ENCODE measurements around the gene FAM240B.
A peak's percentile ranks its signal among the peaks of the same experiment; 100 is the strongest.

FAM240B gene

GRCh38 chr9:38720083-38720745, at the start of gene FAM240B:
FAM240B (minus strand) TSS chr9:38720133; CDS start chr9:38703999, 16,134 bp downstream.
- no peak for DNase-seq (ENCODE audit: low read depth in 1 of 2, low spot score in 1 of 2)
- in situ Hi-C loops (cut with HindIII; ENCODE audit: low pct_unique_long_range_greater_than_20kb, low sequenced_read_pairs), result no loop called here
- TF ChIP-seq JUND (IDR thresholded peaks at IDR 0.05; ENCODE audit: low read depth), result no peak

GRCh38 chr9:38768351-38768761, 48.4 kb upstream of the FAM240B start:
- TF ChIP-seq JUND (IDR thresholded peaks at IDR 0.05; ENCODE audit: low read depth), result no peak
- in situ Hi-C loops (cut with HindIII; ENCODE audit: low pct_unique_long_range_greater_than_20kb, low sequenced_read_pairs), result no loop called here

GRCh38 chr9:38765101-38765500, 45.2 kb upstream of the FAM240B start:
- in situ Hi-C loops (cut with HindIII; ENCODE audit: low pct_unique_long_range_greater_than_20kb, low sequenced_read_pairs), result no loop called here
- no peak for DNase-seq (ENCODE audit: low read depth in 1 of 2, low spot score in 1 of 2)
- TF ChIP-seq JUND (IDR thresholded peaks at IDR 0.05; ENCODE audit: low read depth), result no peak

More at GRCh38 chr9:38768351-38768761, 48.4 kb upstream of the FAM240B start:
- no peak for DNase-seq (ENCODE audit: low read depth in 1 of 2, low spot score in 1 of 2)

GRCh38 chr9:38761999-38762398, 42.1 kb upstream of the FAM240B start:
- in situ Hi-C loops (cut with HindIII; ENCODE audit: low pct_unique_long_range_greater_than_20kb, low sequenced_read_pairs), result no loop called here
- TF ChIP-seq JUND (IDR thresholded peaks at IDR 0.05; ENCODE audit: low read depth), result no peak
- no peak for DNase-seq (ENCODE audit: low read depth in 1 of 2, low spot score in 1 of 2)

- no peak for TF ChIP-seq JUND (IDR thresholded peaks at IDR 0.05; ENCODE audit: low read depth)
- DNase-seq (ENCODE audit: low read depth in 1 of 2, low spot score in 1 of 2), result no peak
- in situ Hi-C loops (cut with HindIII; ENCODE audit: low pct_unique_long_range_greater_than_20kb, low sequenced_read_pairs), result no loop called here
Measured at GRCh38 chr9:38761339-38761738, 41.4 kb upstream of the FAM240B start.

- in situ Hi-C loops (cut with HindIII; ENCODE audit: low pct_unique_long_range_greater_than_20kb, low sequenced_read_pairs), result no loop called here
- no peak for TF ChIP-seq JUND (IDR thresholded peaks at IDR 0.05; ENCODE audit: low read depth)
- DNase-seq (ENCODE audit: low read depth in 1 of 2, low spot score in 1 of 2), result no peak
Measured at GRCh38 chr9:38756702-38757101, 36.8 kb upstream of the FAM240B start.

GRCh38 chr9:38747941-38748340, 28.0 kb upstream of the FAM240B start:
- DNase-seq (ENCODE audit: low read depth in 1 of 2, low spot score in 1 of 2), result no peak
- TF ChIP-seq JUND (IDR thresholded peaks at IDR 0.05; ENCODE audit: low read depth), result no peak
- in situ Hi-C loops (cut with HindIII; ENCODE audit: low pct_unique_long_range_greater_than_20kb, low sequenced_read_pairs), result no loop called here

GRCh38 chr9:38747067-38747466, 27.1 kb upstream of the FAM240B start:
- in situ Hi-C loops (cut with HindIII; ENCODE audit: low pct_unique_long_range_greater_than_20kb, low sequenced_read_pairs), result no loop called here
- TF ChIP-seq JUND (IDR thresholded peaks at IDR 0.05; ENCODE audit: low read depth), result no peak
- DNase-seq (ENCODE audit: low read depth in 1 of 2, low spot score in 1 of 2), result peak in 1 of 2 experiments; percentile 13

GRCh38 chr9:38746303-38746702, 26.4 kb upstream of the FAM240B start:
- DNase-seq (ENCODE audit: low read depth in 1 of 2, low spot score in 1 of 2), result no peak
- in situ Hi-C loops (cut with HindIII; ENCODE audit: low pct_unique_long_range_greater_than_20kb, low sequenced_read_pairs), result no loop called here
- no peak for TF ChIP-seq JUND (IDR thresholded peaks at IDR 0.05; ENCODE audit: low read depth)

- no peak for DNase-seq (ENCODE audit: low read depth in 1 of 2, low spot score in 1 of 2)
- in situ Hi-C loops (cut with HindIII; ENCODE audit: low pct_unique_long_range_greater_than_20kb, low sequenced_read_pairs), result no loop called here
- TF ChIP-seq JUND (IDR thresholded peaks at IDR 0.05; ENCODE audit: low read depth), result no peak
Measured at GRCh38 chr9:38744484-38744883, 24.6 kb upstream of the FAM240B start.

- TF ChIP-seq JUND (IDR thresholded peaks at IDR 0.05; ENCODE audit: low read depth), result no peak
- in situ Hi-C loops (cut with HindIII; ENCODE audit: low pct_unique_long_range_greater_than_20kb, low sequenced_read_pairs), result no loop called here
- DNase-seq (ENCODE audit: low read depth in 1 of 2, low spot score in 1 of 2), result no peak
Measured at GRCh38 chr9:38737246-38737645, 17.3 kb upstream of the FAM240B start.

- no peak for DNase-seq (ENCODE audit: low read depth in 1 of 2, low spot score in 1 of 2)
- no peak for TF ChIP-seq JUND (IDR thresholded peaks at IDR 0.05; ENCODE audit: low read depth)
- in situ Hi-C loops (cut with HindIII; ENCODE audit: low pct_unique_long_range_greater_than_20kb, low sequenced_read_pairs), result no loop called here
Measured at GRCh38 chr9:38734831-38735230, 14.9 kb upstream of the FAM240B start.

GRCh38 chr9:38733503-38733902, 13.6 kb upstream of the FAM240B start:
- in situ Hi-C loops (cut with HindIII; ENCODE audit: low pct_unique_long_range_greater_than_20kb, low sequenced_read_pairs), result no loop called here
- no peak for DNase-seq (ENCODE audit: low read depth in 1 of 2, low spot score in 1 of 2)
- TF ChIP-seq JUND (IDR thresholded peaks at IDR 0.05; ENCODE audit: low read depth), result no peak

- no peak for DNase-seq (ENCODE audit: low read depth in 1 of 2, low spot score in 1 of 2)
- no peak for TF ChIP-seq JUND (IDR thresholded peaks at IDR 0.05; ENCODE audit: low read depth)
- in situ Hi-C loops (cut with HindIII; ENCODE audit: low pct_unique_long_range_greater_than_20kb, low sequenced_read_pairs), result no loop called here
Measured at GRCh38 chr9:38732885-38733284, 13.0 kb upstream of the FAM240B start.
